Measurements from ENCODE around the gene ACVR2B.

The ACVR2B gene

GRCh38 chr3:38458796-38459498, 5.3 kb downstream of the ACVR2B start:
- peak overlapping the region in 2 of 5 donors; percentile 4 to 39 for H3K9ac ChIP-seq (ENCODE audit: low read length in 5 of 5)
- no peaks in the 10 kb centered on the region for H3K9me3 ChIP-seq (ENCODE audit: control insufficient read depth in 5 of 5, low read length in 5 of 5)
- H3K27ac ChIP-seq (ENCODE audit: low read depth, low read length): peak overlapping the region; percentile 23
- no peaks in the 10 kb centered on the region for H3K27me3 ChIP-seq (ENCODE audit: control insufficient read depth in 5 of 5, insufficient read depth in 4 of 5, low read length in 5 of 5)
- H3K36me3 ChIP-seq (ENCODE audit: control insufficient read depth in 5 of 5, insufficient read depth in 5 of 5, low read length in 5 of 5): no peaks in the 10 kb centered on the region
- peak overlapping the region in 1 of 5 donors; percentile 27 for H3K4me3 ChIP-seq (ENCODE audit: low read depth in 1 of 5, low read length in 5 of 5)
- peaks cover 12 to 57% (median 55%) of the 10 kb centered on the region in 5 donors for H3K4me1 ChIP-seq (ENCODE audit: control insufficient read depth in 5 of 5, insufficient read depth in 5 of 5, low read length in 5 of 5)

- H3K9me3 ChIP-seq (ENCODE audit: control insufficient read depth in 5 of 5, low read length in 5 of 5): no peaks in the 10 kb centered on the region
- H3K4me3 ChIP-seq (ENCODE audit: low read depth in 1 of 5, low read length in 5 of 5): peak overlapping the region in 1 of 5 donors; percentile 27
- no peaks in the 10 kb centered on the region for H3K27me3 ChIP-seq (ENCODE audit: control insufficient read depth in 5 of 5, insufficient read depth in 4 of 5, low read length in 5 of 5)
- H3K27ac ChIP-seq (ENCODE audit: low read depth, low read length): peak overlapping the region; percentile 23
- H3K9ac ChIP-seq (ENCODE audit: low read length in 5 of 5): peak overlapping the region in 1 of 5 donors; percentile 39
- no peaks in the 10 kb centered on the region for H3K36me3 ChIP-seq (ENCODE audit: control insufficient read depth in 5 of 5, insufficient read depth in 5 of 5, low read length in 5 of 5)
- peaks cover 12 to 54% (median 51%) of the 10 kb centered on the region in 5 donors for H3K4me1 ChIP-seq (ENCODE audit: control insufficient read depth in 5 of 5, insufficient read depth in 5 of 5, low read length in 5 of 5)
These were observed 5.9 kb downstream of the ACVR2B start for GRCh38 chr3:38459499-38460048.

GRCh38 chr3:38460377-38461270, 6.9 kb downstream of the ACVR2B start:
- Histone ChIP-seq H3K27ac (ENCODE audit: low read depth, low read length) (peak overlapping the region; percentile 23), H3K36me3 (ENCODE audit: control insufficient read depth in 5 of 5, insufficient read depth in 5 of 5, low read length in 5 of 5) (no peaks in the 10 kb centered on the region), H3K27me3 (ENCODE audit: control insufficient read depth in 5 of 5, insufficient read depth in 4 of 5, low read length in 5 of 5) (no peaks in the 10 kb centered on the region), H3K4me1 (ENCODE audit: control insufficient read depth in 5 of 5, insufficient read depth in 5 of 5, low read length in 5 of 5) (peaks cover 10 to 44% (median 43%) of the 10 kb centered on the region in 5 donors), H3K9me3 (ENCODE audit: control insufficient read depth in 5 of 5, low read length in 5 of 5) (no peaks in the 10 kb centered on the region), H3K9ac (ENCODE audit: low read length in 5 of 5) (no peak overlapping the region), H3K4me3 (ENCODE audit: low read depth in 1 of 5, low read length in 5 of 5) (no peak overlapping the region)

GRCh38 chr3:38465588-38466154, 12.0 kb downstream of the ACVR2B start:
- no peaks in the 10 kb centered on the region for H3K36me3 ChIP-seq (ENCODE audit: control insufficient read depth in 5 of 5, insufficient read depth in 5 of 5, low read length in 5 of 5)
- H3K9ac ChIP-seq (ENCODE audit: low read length in 5 of 5): no peak overlapping the region
- no peaks in the 10 kb centered on the region for H3K27me3 ChIP-seq (ENCODE audit: control insufficient read depth in 5 of 5, insufficient read depth in 4 of 5, low read length in 5 of 5)
- no peak overlapping the region for H3K27ac ChIP-seq (ENCODE audit: low read depth, low read length)
- peaks cover 0 to 14% (median 12%) of the 10 kb centered on the region in 5 donors for H3K9me3 ChIP-seq (ENCODE audit: control insufficient read depth in 5 of 5, low read length in 5 of 5)
- peaks cover 4 to 8% (median 6%) of the 10 kb centered on the region in 5 donors for H3K4me1 ChIP-seq (ENCODE audit: control insufficient read depth in 5 of 5, insufficient read depth in 5 of 5, low read length in 5 of 5)
- no peak overlapping the region for H3K4me3 ChIP-seq (ENCODE audit: low read depth in 1 of 5, low read length in 5 of 5)

GRCh38 chr3:38468765-38469164, 15.1 kb downstream of the ACVR2B start:
- Histone ChIP-seq H3K36me3 (ENCODE audit: control insufficient read depth in 5 of 5, insufficient read depth in 5 of 5, low read length in 5 of 5) (no peaks in the 10 kb centered on the region), H3K9me3 (ENCODE audit: control insufficient read depth in 5 of 5, low read length in 5 of 5) (peaks cover 0 to 14% (median 12%) of the 10 kb centered on the region in 5 donors), H3K4me1 (ENCODE audit: control insufficient read depth in 5 of 5, insufficient read depth in 5 of 5, low read length in 5 of 5) (peaks cover 0 to 11% (median 3%) of the 10 kb centered on the region in 5 donors), H3K27me3 (ENCODE audit: control insufficient read depth in 5 of 5, insufficient read depth in 4 of 5, low read length in 5 of 5) (no peaks in the 10 kb centered on the region), H3K4me3 (ENCODE audit: low read depth in 1 of 5, low read length in 5 of 5) (no peak overlapping the region), H3K9ac (ENCODE audit: low read length in 5 of 5) (no peak overlapping the region), H3K27ac (ENCODE audit: low read depth, low read length) (no peak overlapping the region)

- H3K4me3 ChIP-seq (ENCODE audit: low read depth in 1 of 5, low read length in 5 of 5): no peak overlapping the region
- H3K9ac ChIP-seq (ENCODE audit: low read length in 5 of 5): no peak overlapping the region
- H3K4me1 ChIP-seq (ENCODE audit: control insufficient read depth in 5 of 5, insufficient read depth in 5 of 5, low read length in 5 of 5): peaks cover 0 to 11% (median 3%) of the 10 kb centered on the region in 5 donors
- peaks cover 0 to 14% (median 12%) of the 10 kb centered on the region in 5 donors for H3K9me3 ChIP-seq (ENCODE audit: control insufficient read depth in 5 of 5, low read length in 5 of 5)
- H3K36me3 ChIP-seq (ENCODE audit: control insufficient read depth in 5 of 5, insufficient read depth in 5 of 5, low read length in 5 of 5): no peaks in the 10 kb centered on the region
- no peaks in the 10 kb centered on the region for H3K27me3 ChIP-seq (ENCODE audit: control insufficient read depth in 5 of 5, insufficient read depth in 4 of 5, low read length in 5 of 5)
- no peak overlapping the region for H3K27ac ChIP-seq (ENCODE audit: low read depth, low read length)
These were observed 16.2 kb downstream of the ACVR2B start for GRCh38 chr3:38469852-38470251.

GRCh38 chr3:38471260-38471857, 17.7 kb downstream of the ACVR2B start:
- Histone ChIP-seq H3K9me3 (ENCODE audit: control insufficient read depth in 5 of 5, low read length in 5 of 5) (peaks cover 0 to 14% (median 12%) of the 10 kb centered on the region in 5 donors), H3K4me3 (ENCODE audit: low read depth in 1 of 5, low read length in 5 of 5) (no peak overlapping the region), H3K27ac (ENCODE audit: low read depth, low read length) (no peak overlapping the region), H3K27me3 (ENCODE audit: control insufficient read depth in 5 of 5, insufficient read depth in 4 of 5, low read length in 5 of 5) (no peaks in the 10 kb centered on the region), H3K9ac (ENCODE audit: low read length in 5 of 5) (no peak overlapping the region), H3K4me1 (ENCODE audit: control insufficient read depth in 5 of 5, insufficient read depth in 5 of 5, low read length in 5 of 5) (peaks cover 0 to 11% (median 3%) of the 10 kb centered on the region in 5 donors), H3K36me3 (ENCODE audit: control insufficient read depth in 5 of 5, insufficient read depth in 5 of 5, low read length in 5 of 5) (no peaks in the 10 kb centered on the region)

- Histone ChIP-seq H3K27ac (ENCODE audit: low read depth, low read length) (no peak overlapping the region), H3K27me3 (ENCODE audit: control insufficient read depth in 5 of 5, insufficient read depth in 4 of 5, low read length in 5 of 5) (no peaks in the 10 kb centered on the region), H3K4me3 (ENCODE audit: low read depth in 1 of 5, low read length in 5 of 5) (no peak overlapping the region), H3K9me3 (ENCODE audit: control insufficient read depth in 5 of 5, low read length in 5 of 5) (peaks cover 0 to 14% (median 12%) of the 10 kb centered on the region in 5 donors), H3K9ac (ENCODE audit: low read length in 5 of 5) (no peak overlapping the region), H3K36me3 (ENCODE audit: control insufficient read depth in 5 of 5, insufficient read depth in 5 of 5, low read length in 5 of 5) (peaks cover 0 to under 1% (median 0%) of the 10 kb centered on the region in 5 donors), H3K4me1 (ENCODE audit: control insufficient read depth in 5 of 5, insufficient read depth in 5 of 5, low read length in 5 of 5) (peaks cover 0 to 11% (median 3%) of the 10 kb centered on the region in 5 donors)
These were observed 18.7 kb downstream of the ACVR2B start for GRCh38 chr3:38472342-38472741.

- Histone ChIP-seq H3K9ac (ENCODE audit: low read length in 5 of 5) (no peak overlapping the region), H3K9me3 (ENCODE audit: control insufficient read depth in 5 of 5, low read length in 5 of 5) (peaks cover 0 to 14% (median 12%) of the 10 kb centered on the region in 5 donors), H3K4me3 (ENCODE audit: low read depth in 1 of 5, low read length in 5 of 5) (no peak overlapping the region), H3K36me3 (ENCODE audit: control insufficient read depth in 5 of 5, insufficient read depth in 5 of 5, low read length in 5 of 5) (peaks cover 0 to 10% (median under 1%) of the 10 kb centered on the region in 5 donors), H3K27me3 (ENCODE audit: control insufficient read depth in 5 of 5, insufficient read depth in 4 of 5, low read length in 5 of 5) (no peaks in the 10 kb centered on the region), H3K27ac (ENCODE audit: low read depth, low read length) (no peak overlapping the region), H3K4me1 (ENCODE audit: control insufficient read depth in 5 of 5, insufficient read depth in 5 of 5, low read length in 5 of 5) (peaks cover 0 to 11% (median 3%) of the 10 kb centered on the region in 5 donors)
These were observed 19.5 kb downstream of the ACVR2B start for GRCh38 chr3:38473229-38473628.
